Regular cardiac myocyte (primary cell): ENCODE data around the gene CD244. TPM values are rescaled to one million over a fixed set of nuclear protein-coding genes. Genes with fewer than 3 reads are reported as not detected.

Experiments
- total RNA-seq: library from RNA; depleted of rRNA; stranded (reverse); fragments of >200 nt; gene quantifications from 2 replicates; pipeline ENCODE4 v1.2.3, GENCODE V29; 2014

CD244 gene
- total RNA-seq: 1.1 TPM in 1 of 2 replicates, not detected in the other

GRCh38 chr1:160862203-160863060 lies at the start of gene CD244:
Gene CD244 (minus strand): TSS chr1:160862887. CDS start chr1:160862677, 210 bp downstream.

GRCh38 chr1:160885042-160885441 lies 22.4 kb upstream of the CD244 start, which contains the start of gene ITLN1:
Gene ITLN1 (minus strand): TSS chr1:160885180. CDS start chr1:160884877, 303 bp downstream.

GRCh38 chr1:160795951-160796383 lies 66.7 kb downstream of the CD244 start, which contains the start of gene LY9:
Gene LY9 (plus strand): TSS chr1:160796174. CDS start chr1:160796188, 14 bp downstream.

Other genes starting within 250 kb of the CD244 start
- not detected in 2 replicates for gene SLAMF1, start 215.8 kb downstream of the CD244 start, total RNA-seq
- not detected in 2 replicates for gene CD48, start 151.1 kb downstream of the CD244 start, total RNA-seq
- not detected in 2 replicates for gene SLAMF7, start 123.6 kb downstream of the CD244 start, total RNA-seq
- not detected in 2 replicates for gene LY9, start 66.7 kb downstream of the CD244 start, total RNA-seq
- gene ITLN1, start 22.3 kb upstream of the CD244 start, total RNA-seq: 0.28 TPM in 1 of 2 replicates, not detected in the other
- gene ITLN2, start 91.9 kb upstream of the CD244 start, total RNA-seq: 1.4 TPM in 1 of 2 replicates, not detected in the other
- gene F11R, start 158.3 kb upstream of the CD244 start, total RNA-seq: 24.7 and 44.3 TPM in 2 replicates
- gene TSTD1, start 176.1 kb upstream of the CD244 start, total RNA-seq: 19.6 and 41.4 TPM in 2 replicates
- gene USF1, start 183.1 kb upstream of the CD244 start, total RNA-seq: 72.7 and 94.5 TPM in 2 replicates
- not detected in 2 replicates for gene ARHGAP30, start 207.0 kb upstream of the CD244 start, total RNA-seq
- gene NECTIN4, start 226.7 kb upstream of the CD244 start, total RNA-seq: 0.19 and 0.56 TPM in 2 replicates
- gene KLHDC9, start 235.5 kb upstream of the CD244 start, total RNA-seq: 0.28 and 0.38 TPM in 2 replicates